Muscle of leg (tissue), 11 donors: ENCODE results near the gene MGRN1. TPM values are rescaled to one million over a fixed set of nuclear protein-coding genes. Genes with fewer than 3 reads are reported as not detected.

Experiments used
- DNase-seq: peaks from one replicate; pipeline ENCODE4 v3.0.0; 2013
- H3K27ac ChIP-seq: one replicate; pipeline ENCODE4 v1.5.1; 2013; ENCODE audit warnings: mild to moderate bottlenecking, low read length, control low read depth
- H3K27me3 ChIP-seq: one replicate; pipeline ENCODE4 v1.6.1; 2013; ENCODE audit warnings: low read length; ENCODE audit not compliant: control insufficient read depth, insufficient read depth
- H3K36me3 ChIP-seq: one replicate; pipeline ENCODE4 v1.6.1; 2013; ENCODE audit warnings: low read length; ENCODE audit not compliant: control insufficient read depth, insufficient read depth
- H3K4me1 ChIP-seq: one replicate; pipeline ENCODE4 v1.6.1; 2013; ENCODE audit warnings: low read length; ENCODE audit not compliant: control insufficient read depth, insufficient read depth
- H3K4me3 ChIP-seq: one replicate; pipeline ENCODE4 v1.5.1; 2013; ENCODE audit warnings: low read length, control low read depth
- H3K9me3 ChIP-seq: replicated peaks from 2 replicates; pipeline ENCODE4 v1.6.1; 2013; ENCODE audit warnings: low read depth, low read length; ENCODE audit not compliant: control insufficient read depth
- WGBS: methylation state at CpG from one replicate; pipeline ENCODE4 v1.1.5; 2013; ENCODE audit warnings: missing lambda C conversion rate; ENCODE audit not compliant: insufficient coverage; 5-methylcytosine and 5-hydroxymethylcytosine counted together
- polyA plus RNA-seq, 8 donors: library from polyadenylated mRNA; unstranded; fragments of 120-200 nt; gene quantifications; one replicate each; pipeline versions ENCODE4 v1.2.1 to v1.2.3, GENCODE V29; 2013; ENCODE audit warnings: inconsistent platforms in 1 of 8, low replicate concordance in 1 of 8; ENCODE audit not compliant: insufficient read length in 8 of 8, insufficient read depth in 1 of 8
- total RNA-seq: library from RNA; stranded (reverse); fragments of 120-200 nt; gene quantifications from one replicate; pipeline ENCODE4 v1.2.4, GENCODE V29; 2013

Gene MGRN1
- total and polyA plus RNA-seq, 9 donors = 15.9 to 50.7 (median 37.2) TPM

DNA sequence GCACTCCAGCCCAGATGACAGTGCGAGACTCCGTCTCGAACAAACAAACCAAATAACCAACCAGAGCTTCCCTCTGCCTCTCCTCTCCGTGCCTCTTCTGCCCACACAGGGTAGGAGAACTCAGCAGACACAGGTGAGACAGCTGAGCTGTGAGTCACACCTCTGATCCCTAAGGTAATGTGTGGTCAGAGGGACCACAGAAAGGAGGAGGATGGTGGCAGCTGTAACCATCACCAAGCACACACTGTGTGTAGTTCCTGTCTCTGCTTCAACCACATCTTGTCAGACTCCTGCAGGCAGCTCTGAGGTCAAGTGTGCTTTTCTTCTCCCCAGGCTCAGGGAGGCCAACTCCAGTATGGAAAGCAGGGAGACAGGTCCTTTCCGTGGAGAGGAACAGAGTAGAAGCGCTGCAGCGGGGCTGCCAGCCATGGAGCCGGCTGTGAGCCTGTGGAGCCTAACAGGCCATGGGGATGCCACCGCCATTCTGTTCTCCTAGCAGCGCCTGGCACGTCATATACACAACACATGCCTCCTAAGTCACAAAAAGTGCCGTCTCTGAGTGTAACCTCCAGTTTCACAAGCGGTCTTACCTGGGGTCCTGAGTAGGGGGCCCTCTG lies 75.9 kb downstream of the MGRN1 start:
- Histone ChIP-seq H3K36me3 (peaks cover 94% of the 10 kb centered on the region), H3K4me1 (peaks cover 7% of the 10 kb centered on the region), H3K27ac (no peak overlapping the region), H3K27me3 (no peaks in the 10 kb centered on the region), H3K4me3 (no peak overlapping the region), H3K9me3 (no peaks in the 10 kb centered on the region)
- WGBS = 95% methylated on average over 9 of the region's 13 CpGs
- no peak for DNase-seq

DNA sequence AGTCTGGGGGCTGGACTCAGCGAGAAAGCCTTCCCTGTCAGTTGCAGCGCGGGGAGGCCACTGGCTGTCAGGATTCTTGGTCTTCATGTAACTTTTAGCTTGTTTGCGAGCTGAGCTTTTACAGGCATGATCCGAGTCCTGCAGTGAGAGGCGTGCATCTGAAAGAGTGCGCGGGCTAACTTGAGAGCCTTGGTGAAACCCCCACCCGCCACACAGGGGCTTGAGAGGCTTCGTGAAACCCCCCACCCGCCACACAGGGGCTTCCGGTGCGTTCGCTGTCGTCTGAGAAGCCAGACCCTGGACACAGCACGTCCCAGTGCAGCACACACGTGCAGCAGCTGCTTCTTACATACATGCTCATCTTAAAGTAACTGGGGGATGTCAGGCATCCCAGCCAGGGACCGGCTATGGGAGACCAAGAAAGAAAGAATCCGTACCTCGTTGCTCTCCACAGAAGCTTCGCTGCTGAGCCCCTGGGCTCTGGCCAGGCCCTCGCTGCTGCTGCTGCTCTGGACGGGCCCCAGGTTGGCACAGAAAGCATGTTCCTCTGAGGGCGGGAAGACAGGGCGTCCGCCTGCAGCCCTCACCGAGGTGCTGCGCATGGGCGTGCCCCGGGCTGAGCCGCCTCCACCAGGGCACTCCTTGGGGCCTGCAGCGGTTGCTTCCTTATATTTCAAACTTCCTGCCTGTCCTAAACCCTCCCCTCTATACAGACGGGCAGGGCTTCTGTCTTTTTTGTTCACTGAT lies 76.5 kb downstream of the MGRN1 start:
- WGBS = 81% methylated on average over 26 of the region's 33 CpGs
- Histone ChIP-seq H3K4me1 (peaks cover under 1% of the 10 kb centered on the region), H3K27ac (no peak overlapping the region), H3K27me3 (no peaks in the 10 kb centered on the region), H3K4me3 (no peak overlapping the region), H3K9me3 (no peaks in the 10 kb centered on the region), H3K36me3 (peaks cover 88% of the 10 kb centered on the region)
- DNase-seq = no peak

DNA sequence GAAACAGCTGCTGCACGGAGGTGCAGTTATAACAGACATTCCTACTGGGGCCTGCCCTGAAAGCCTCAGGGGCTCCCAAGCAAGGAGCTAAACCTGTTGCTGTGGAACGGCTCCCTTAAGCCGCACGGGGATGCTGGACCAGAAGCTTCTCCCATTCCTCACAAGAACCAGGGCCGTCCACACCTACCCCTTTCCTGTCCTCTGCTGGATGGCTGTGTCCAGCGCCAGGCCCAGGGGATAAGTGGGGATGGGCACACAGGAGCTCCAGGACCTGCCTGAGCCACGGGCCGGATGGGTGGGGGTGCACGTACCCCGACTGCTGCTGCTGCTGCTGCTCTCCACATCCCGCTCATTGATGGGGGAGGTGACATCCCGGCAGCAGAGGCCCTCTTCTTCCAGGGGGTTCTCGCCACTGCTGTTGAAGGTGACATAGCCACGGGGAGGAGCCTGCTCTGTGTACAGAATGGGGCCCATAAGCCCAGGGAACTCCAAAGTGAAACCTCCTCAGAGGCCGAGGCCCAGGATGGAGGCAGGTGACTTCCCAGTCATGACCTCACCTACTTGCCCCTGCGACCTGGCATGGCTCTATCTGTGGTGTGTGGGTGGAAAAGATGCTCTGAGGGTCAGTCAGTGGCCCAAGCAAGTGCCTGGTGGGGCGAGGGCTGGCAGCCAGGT lies 77.3 kb downstream of the MGRN1 start:
- WGBS = 81% methylated on average over 7 of the region's 17 CpGs
- H3K9me3 ChIP-seq = no peaks in the 10 kb centered on the region
- H3K36me3 ChIP-seq = peaks cover 87% of the 10 kb centered on the region
- no peak for DNase-seq
- no peaks in the 10 kb centered on the region for H3K4me1 ChIP-seq
- H3K27ac ChIP-seq = no peak overlapping the region
- no peak overlapping the region for H3K4me3 ChIP-seq
- H3K27me3 ChIP-seq = no peaks in the 10 kb centered on the region

DNA sequence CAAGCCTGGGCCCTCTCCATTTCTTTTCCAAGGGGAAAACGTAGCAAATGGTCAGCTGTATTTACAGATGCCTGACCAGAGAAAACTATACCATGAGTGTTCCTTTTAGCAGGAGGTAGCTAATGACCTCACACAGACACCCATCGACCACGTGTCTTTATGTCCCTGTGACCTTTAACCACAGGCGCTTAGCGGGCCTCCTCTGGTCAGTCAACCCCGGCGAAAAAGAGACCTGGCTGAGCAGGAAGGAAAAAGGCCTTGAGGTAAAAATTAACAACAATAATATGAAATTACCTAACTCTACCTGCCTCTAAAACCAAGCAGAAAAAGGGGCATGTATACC lies 77.8 kb downstream of the MGRN1 start:
- 53% methylated on average over 3 of the region's 7 CpGs for WGBS
- Histone ChIP-seq H3K27ac (no peak overlapping the region), H3K9me3 (no peaks in the 10 kb centered on the region), H3K4me3 (no peak overlapping the region), H3K4me1 (no peaks in the 10 kb centered on the region), H3K27me3 (no peaks in the 10 kb centered on the region), H3K36me3 (peaks cover 87% of the 10 kb centered on the region)
- DNase-seq = no peak

DNA sequence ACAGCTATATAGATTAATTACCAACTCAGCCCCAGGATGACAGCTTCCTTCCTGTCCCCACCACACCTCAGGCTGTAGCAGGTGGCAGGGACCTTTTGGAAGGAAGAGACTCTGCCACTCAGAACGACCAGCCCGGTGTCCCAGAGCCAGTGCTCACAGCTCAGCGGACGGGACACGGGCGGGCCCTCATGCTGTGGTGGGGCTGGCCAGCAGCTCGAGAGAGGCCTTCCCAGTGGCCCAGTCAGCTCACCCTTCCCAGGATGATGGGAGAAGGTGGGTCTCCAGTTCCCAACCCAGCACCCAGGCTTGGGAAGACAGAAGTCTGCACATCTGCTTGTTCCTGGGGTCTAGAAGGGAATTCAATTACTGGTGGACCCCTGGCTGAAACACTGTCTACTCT lies 79.3 kb downstream of the MGRN1 start:
- Histone ChIP-seq H3K4me1 (no peaks in the 10 kb centered on the region), H3K27me3 (no peaks in the 10 kb centered on the region), H3K36me3 (peaks cover 72% of the 10 kb centered on the region), H3K27ac (no peak overlapping the region), H3K4me3 (no peak overlapping the region), H3K9me3 (no peaks in the 10 kb centered on the region)
- 100% methylated on average over 1 of the region's 7 CpGs for WGBS
- no peak for DNase-seq

DNA sequence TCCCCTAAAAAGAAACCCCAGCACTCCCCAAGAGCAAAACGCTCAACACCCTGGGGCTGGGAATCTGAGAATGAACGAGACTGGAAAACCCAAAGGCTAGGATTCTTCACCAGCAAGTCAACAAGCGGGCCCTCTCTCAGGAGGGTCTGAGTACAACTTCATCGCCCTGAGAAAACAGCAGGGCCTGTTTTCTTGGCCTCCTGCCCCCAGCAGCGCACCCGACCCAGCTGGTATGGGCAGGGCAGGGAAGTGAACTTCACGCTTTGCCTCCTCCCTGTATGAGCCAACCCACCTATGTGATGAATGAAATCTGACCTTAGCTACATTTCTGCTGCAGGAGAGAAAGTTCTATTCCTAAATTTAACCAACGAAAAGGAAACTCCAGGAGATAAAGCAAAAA lies 79.9 kb downstream of the MGRN1 start:
- no peak for DNase-seq
- WGBS = 100% methylated on average over 2 of the region's 8 CpGs
- H3K4me3 ChIP-seq = no peak overlapping the region
- no peaks in the 10 kb centered on the region for H3K27me3 ChIP-seq
- no peaks in the 10 kb centered on the region for H3K9me3 ChIP-seq
- H3K36me3 ChIP-seq = peaks cover 68% of the 10 kb centered on the region
- no peaks in the 10 kb centered on the region for H3K4me1 ChIP-seq
- no peak overlapping the region for H3K27ac ChIP-seq

DNA sequence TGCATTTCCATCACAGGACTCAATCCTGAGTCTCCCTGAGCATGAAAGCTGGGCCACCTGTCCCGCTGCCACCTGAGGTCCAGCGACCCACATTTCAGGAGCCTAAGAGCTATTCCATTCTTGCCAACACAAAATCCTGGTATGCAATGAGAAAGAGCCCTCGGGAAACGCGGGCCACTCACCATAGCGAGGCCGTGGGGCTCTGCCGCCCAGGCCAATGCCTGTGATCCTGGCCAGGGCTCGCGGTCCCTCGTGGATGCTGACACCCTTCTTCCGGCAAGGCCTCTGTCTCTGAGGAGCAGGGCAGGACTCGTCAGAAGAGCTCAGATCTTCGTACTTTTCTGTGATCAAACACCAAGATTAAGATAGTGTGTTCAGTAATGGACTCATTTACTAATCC lies 80.3 kb downstream of the MGRN1 start:
- DNase-seq = no peak
- 94% methylated on average over 11 of the region's 14 CpGs for WGBS
- H3K4me1 ChIP-seq = no peaks in the 10 kb centered on the region

DNA sequence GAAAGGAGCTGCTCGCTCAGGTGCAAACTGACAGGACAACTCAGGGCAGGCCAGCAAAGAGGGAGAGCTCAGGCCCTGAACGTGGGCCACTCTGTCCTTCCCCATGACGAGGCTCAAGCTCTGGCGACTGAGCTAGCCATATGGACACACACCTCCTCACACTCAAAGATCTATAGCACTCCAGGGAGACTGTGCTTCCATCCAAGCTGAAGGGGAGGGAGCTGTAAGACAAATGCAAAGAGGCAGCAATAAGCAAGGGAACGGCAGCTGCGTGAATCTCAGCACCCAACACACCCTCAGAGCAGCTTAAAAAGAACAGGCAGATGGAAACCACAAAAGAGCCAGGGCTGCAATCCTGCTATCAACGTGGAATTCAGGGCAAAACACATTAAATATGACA lies 82.2 kb downstream of the MGRN1 start:
- no peak overlapping the region for H3K4me3 ChIP-seq
- no peaks in the 10 kb centered on the region for H3K4me1 ChIP-seq
- H3K36me3 ChIP-seq = peaks cover 53% of the 10 kb centered on the region
- 59% methylated on average over 4 of the region's 7 CpGs for WGBS
- peak; percentile 36 for DNase-seq
- no peaks in the 10 kb centered on the region for H3K27me3 ChIP-seq
- no peak overlapping the region for H3K27ac ChIP-seq
- no peaks in the 10 kb centered on the region for H3K9me3 ChIP-seq

More for the DNA sequence above, 80.3 kb downstream of the MGRN1 start:
- Histone ChIP-seq H3K27ac (no peak overlapping the region), H3K27me3 (no peaks in the 10 kb centered on the region), H3K36me3 (peaks cover 68% of the 10 kb centered on the region), H3K4me3 (no peak overlapping the region), H3K9me3 (no peaks in the 10 kb centered on the region)

DNA sequence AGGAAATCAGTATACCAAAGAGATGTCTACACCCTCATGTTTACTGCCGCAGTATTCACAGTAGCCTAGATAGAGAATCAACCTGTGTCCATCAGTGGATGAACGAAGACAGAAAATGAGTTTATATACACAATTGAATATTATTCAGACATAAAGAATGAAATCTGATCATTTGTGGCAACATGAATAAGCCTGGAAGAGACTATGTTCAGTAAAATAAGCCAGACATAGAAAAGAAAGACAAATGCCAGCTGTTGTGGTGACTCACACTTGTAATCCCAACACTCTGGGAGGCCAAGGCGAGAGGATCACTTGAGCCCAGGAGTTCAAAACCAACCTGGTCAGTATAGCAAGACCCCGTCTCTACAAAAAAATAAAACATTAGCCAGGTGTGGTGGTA lies 84.9 kb downstream of the MGRN1 start:
- no peaks in the 10 kb centered on the region for H3K27me3 ChIP-seq
- H3K4me3 ChIP-seq = no peak overlapping the region
- H3K27ac ChIP-seq = no peak overlapping the region
- WGBS = 100% methylated on average over 2 of the region's 4 CpGs
- no peaks in the 10 kb centered on the region for H3K4me1 ChIP-seq
- H3K36me3 ChIP-seq = peaks cover 47% of the 10 kb centered on the region
- DNase-seq = no peak
- no peaks in the 10 kb centered on the region for H3K9me3 ChIP-seq

DNA sequence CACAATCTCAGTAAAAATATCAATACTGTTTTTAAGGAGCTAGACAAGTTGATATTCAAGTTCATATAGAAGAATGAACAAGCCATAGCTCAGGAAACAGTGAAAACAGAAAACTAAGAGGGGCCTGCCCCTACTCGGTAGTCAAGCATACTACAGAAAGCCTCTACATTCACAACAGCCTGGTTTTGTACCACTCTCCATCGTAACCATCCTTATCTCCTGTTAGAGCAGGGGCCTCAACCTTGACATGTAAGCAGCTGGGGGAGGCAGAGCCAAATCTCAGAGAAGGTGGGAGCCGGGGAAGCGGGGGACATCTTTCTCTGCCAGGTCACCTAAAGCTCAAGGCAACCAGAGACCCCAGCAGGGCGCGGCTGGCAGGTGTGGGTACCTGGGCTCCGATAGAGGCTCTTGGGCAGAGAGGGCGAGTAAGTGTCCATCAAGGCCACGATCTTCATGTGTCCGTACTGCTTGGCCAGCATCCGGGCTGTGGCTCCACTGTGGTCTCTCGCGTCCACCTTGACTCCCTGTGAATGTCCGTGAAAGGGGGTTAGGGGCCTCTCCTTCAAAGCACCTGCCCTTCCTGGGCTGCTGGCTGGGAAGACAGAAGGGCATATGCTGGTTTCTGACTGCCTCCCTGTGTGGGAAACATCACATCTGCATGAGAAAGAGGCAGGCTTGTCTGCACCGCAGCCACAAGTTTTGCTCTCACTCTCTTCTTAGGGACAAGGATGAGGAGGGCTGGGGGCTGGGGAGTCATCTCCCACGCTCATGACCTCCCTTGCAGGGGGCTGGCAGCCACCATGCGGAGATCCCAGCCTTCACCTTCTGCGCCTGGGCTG lies 89.3 kb downstream of the MGRN1 start:
- no peaks in the 10 kb centered on the region for H3K4me1 ChIP-seq
- no peak overlapping the region for H3K4me3 ChIP-seq
- H3K27ac ChIP-seq = no peak overlapping the region
- H3K9me3 ChIP-seq = no peaks in the 10 kb centered on the region
- whole genome bisulfite sequencing = 89% methylated on average over 14 of the region's 18 CpGs
- H3K27me3 ChIP-seq = no peaks in the 10 kb centered on the region
- peaks cover 45% of the 10 kb centered on the region for H3K36me3 ChIP-seq
- DNase-seq = no peak
